ENCODE data around the gene KMT2B.
A peak's percentile ranks its signal among the peaks of the same experiment; 100 is the strongest.

The KMT2B gene, protein sequence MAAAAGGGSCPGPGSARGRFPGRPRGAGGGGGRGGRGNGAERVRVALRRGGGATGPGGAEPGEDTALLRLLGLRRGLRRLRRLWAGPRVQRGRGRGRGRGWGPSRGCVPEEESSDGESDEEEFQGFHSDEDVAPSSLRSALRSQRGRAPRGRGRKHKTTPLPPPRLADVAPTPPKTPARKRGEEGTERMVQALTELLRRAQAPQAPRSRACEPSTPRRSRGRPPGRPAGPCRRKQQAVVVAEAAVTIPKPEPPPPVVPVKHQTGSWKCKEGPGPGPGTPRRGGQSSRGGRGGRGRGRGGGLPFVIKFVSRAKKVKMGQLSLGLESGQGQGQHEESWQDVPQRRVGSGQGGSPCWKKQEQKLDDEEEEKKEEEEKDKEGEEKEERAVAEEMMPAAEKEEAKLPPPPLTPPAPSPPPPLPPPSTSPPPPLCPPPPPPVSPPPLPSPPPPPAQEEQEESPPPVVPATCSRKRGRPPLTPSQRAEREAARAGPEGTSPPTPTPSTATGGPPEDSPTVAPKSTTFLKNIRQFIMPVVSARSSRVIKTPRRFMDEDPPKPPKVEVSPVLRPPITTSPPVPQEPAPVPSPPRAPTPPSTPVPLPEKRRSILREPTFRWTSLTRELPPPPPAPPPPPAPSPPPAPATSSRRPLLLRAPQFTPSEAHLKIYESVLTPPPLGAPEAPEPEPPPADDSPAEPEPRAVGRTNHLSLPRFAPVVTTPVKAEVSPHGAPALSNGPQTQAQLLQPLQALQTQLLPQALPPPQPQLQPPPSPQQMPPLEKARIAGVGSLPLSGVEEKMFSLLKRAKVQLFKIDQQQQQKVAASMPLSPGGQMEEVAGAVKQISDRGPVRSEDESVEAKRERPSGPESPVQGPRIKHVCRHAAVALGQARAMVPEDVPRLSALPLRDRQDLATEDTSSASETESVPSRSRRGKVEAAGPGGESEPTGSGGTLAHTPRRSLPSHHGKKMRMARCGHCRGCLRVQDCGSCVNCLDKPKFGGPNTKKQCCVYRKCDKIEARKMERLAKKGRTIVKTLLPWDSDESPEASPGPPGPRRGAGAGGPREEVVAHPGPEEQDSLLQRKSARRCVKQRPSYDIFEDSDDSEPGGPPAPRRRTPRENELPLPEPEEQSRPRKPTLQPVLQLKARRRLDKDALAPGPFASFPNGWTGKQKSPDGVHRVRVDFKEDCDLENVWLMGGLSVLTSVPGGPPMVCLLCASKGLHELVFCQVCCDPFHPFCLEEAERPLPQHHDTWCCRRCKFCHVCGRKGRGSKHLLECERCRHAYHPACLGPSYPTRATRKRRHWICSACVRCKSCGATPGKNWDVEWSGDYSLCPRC (N-terminal part only)

DNA sequence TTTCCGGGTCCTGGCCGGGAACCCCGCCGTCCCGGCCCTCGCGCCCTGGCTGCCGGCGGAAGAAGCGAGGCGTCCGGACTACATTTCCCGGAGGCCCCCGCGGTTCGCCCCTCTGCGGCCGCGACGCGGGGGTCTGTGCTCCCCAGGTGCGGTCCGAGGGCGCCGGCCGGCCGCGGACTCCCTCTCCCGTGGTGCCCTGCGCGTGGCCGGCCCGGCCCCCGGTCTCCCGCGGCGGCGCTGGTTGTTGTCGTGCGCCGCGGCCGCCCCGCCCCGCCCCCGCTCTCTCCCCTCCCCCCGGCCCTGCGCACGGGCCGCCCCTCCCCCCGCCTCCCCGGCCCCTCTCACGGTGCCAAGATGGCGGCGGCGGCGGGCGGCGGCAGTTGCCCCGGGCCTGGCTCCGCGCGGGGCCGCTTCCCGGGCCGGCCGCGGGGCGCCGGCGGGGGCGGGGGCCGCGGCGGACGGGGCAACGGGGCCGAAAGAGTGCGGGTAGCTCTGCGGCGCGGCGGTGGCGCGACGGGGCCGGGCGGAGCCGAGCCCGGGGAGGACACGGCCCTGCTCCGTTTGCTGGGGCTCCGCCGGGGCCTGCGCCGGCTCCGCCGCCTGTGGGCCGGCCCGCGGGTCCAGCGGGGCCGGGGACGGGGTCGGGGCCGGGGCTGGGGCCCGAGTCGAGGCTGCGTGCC, at the start of gene KMT2B:
TSS of gene KMT2B (plus strand) at position 339 of the 680 bp plus-strand sequence. CDS start at position 355, 16 bp downstream.
- Histone ChIP-seq H3K4me3 (replicated peaks; ENCODE audit: low read depth, low read length) (peak within 1 kb of the TSS; percentile 91), H3K27me3 (replicated peaks; ENCODE audit: control insufficient read depth, insufficient read depth, low read length) (no peaks in the 10 kb centered on the region), H3K36me3 (ENCODE audit: control insufficient read depth, insufficient read depth, low read length) (peaks cover 24% of the 10 kb centered on the region)
- TF ChIP-seq, protein P1, sequence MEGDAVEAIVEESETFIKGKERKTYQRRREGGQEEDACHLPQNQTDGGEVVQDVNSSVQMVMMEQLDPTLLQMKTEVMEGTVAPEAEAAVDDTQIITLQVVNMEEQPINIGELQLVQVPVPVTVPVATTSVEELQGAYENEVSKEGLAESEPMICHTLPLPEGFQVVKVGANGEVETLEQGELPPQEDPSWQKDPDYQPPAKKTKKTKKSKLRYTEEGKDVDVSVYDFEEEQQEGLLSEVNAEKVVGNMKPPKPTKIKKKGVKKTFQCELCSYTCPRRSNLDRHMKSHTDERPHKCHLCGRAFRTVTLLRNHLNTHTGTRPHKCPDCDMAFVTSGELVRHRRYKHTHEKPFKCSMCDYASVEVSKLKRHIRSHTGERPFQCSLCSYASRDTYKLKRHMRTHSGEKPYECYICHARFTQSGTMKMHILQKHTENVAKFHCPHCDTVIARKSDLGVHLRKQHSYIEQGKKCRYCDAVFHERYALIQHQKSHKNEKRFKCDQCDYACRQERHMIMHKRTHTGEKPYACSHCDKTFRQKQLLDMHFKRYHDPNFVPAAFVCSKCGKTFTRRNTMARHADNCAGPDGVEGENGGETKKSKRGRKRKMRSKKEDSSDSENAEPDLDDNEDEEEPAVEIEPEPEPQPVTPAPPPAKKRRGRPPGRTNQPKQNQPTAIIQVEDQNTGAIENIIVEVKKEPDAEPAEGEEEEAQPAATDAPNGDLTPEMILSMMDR (IDR thresholded peaks at IDR 0.05; ENCODE audit: insufficient read depth, low read length, poor library complexity, severe bottlenecking): no peak
- peak; percentile 98 for DNase-seq (ENCODE audit: extremely low read depth, insufficient read length)

DNA sequence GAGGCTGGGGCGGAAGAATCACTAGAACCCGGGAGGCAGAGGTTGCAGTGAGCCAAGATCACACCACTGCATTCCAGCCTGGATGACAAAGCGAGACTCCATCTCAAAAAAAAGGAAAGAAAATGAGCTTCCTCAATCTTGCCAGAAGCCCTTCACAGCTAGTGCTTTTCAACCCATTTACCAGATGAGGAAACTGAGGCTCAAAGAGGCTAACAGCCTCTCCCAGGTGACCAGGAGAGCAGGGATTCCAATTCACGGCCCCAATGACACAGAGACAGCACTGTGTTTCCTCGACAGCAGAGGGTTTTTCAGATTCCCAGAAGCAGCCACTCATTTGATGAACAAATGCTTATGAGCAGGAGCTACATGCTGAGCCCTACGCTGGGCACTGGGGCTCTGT, 48.2 kb upstream of the KMT2B start:
- no peak for DNase-seq (ENCODE audit: extremely low read depth, insufficient read length)
- Histone ChIP-seq H3K36me3 (ENCODE audit: control insufficient read depth, insufficient read depth, low read length) (no peaks in the 10 kb centered on the region; the same call in 1 of the 2 replicates), H3K27me3 (replicated peaks; ENCODE audit: control insufficient read depth, insufficient read depth, low read length) (peaks cover 2% of the 10 kb centered on the region), H3K4me3 (replicated peaks; ENCODE audit: low read depth, low read length) (no peak overlapping the region)
- TF ChIP-seq, protein P1 (IDR thresholded peaks at IDR 0.05; ENCODE audit: insufficient read depth, low read length, poor library complexity, severe bottlenecking): no peak

DNA sequence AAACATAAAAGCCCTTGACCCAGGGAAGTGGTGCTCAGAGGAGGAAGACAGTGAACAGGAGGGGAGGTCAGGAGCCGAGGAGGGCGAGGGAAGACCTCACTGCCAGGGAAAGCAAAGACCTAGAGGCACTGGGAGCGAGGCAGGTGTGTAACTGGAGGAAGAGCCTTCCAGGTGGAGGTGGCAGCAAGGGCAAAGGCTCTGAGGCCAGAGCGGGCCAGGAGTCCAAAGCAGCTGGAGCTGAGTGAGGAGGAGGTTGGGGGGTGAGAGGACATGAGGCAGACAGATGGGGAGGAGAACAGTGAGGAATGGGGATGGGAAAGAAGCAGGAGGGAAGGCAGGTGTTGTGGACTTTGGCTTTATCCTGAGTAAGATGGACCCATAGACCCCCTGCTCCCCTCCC, 47.8 kb upstream of the KMT2B start:
- TF ChIP-seq, protein P1 (IDR thresholded peaks at IDR 0.05; ENCODE audit: insufficient read depth, low read length, poor library complexity, severe bottlenecking): no peak
- no peak overlapping the region for H3K4me3 ChIP-seq (replicated peaks; ENCODE audit: low read depth, low read length)
- H3K36me3 ChIP-seq (ENCODE audit: control insufficient read depth, insufficient read depth, low read length): no peaks in the 10 kb centered on the region
- peaks cover 2% of the 10 kb centered on the region for H3K27me3 ChIP-seq (replicated peaks; ENCODE audit: control insufficient read depth, insufficient read depth, low read length)
- no peak for DNase-seq (ENCODE audit: extremely low read depth, insufficient read length)

DNA sequence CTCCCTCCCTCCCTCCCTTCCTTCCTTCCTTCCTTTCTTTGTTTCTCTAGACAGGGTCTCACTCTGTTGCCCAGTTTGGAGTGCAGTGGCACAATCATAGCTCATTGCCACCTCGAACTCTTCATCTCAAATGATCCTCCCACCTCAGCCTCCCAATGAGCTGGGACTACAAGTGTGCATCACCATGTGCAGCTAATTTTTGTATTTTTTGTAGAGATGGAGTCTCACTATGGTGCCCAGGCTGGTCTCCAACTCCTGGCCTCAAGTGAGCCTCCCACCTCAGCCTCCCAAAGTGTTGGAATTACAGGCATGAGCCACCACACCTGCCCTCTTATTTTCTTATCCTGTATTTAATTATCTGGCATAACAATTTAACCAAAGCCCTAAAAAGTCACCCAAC, 47.1 kb upstream of the KMT2B start:
- TF ChIP-seq, protein P1 (IDR thresholded peaks at IDR 0.05; ENCODE audit: insufficient read depth, low read length, poor library complexity, severe bottlenecking): no peak
- DNase-seq (ENCODE audit: extremely low read depth, insufficient read length): no peak
- Histone ChIP-seq H3K36me3 (ENCODE audit: control insufficient read depth, insufficient read depth, low read length) (no peaks in the 10 kb centered on the region), H3K4me3 (replicated peaks; ENCODE audit: low read depth, low read length) (no peak overlapping the region), H3K27me3 (replicated peaks; ENCODE audit: control insufficient read depth, insufficient read depth, low read length) (peaks cover 2% of the 10 kb centered on the region)

DNA sequence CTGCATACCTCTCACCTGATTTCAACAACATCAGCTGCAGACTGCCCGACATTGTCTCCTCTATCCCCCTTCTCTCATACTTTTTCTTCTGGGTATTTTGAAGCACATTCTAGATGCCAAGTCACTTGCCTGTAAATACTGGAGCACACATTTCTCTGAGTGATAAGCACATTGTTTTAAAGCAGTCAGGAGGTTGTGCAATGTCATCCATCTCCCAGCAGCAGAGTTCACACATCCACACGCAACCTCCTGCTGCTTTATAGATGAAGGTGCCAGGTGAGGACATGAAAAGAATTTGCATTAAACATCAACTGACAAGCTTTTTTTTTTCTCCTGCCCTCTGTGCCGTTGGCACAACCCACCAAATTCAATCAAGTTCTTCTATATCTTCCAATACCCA, 46.0 kb upstream of the KMT2B start:
- H3K36me3 ChIP-seq (ENCODE audit: control insufficient read depth, insufficient read depth, low read length): no peaks in the 10 kb centered on the region
- H3K27me3 ChIP-seq (replicated peaks; ENCODE audit: control insufficient read depth, insufficient read depth, low read length): peaks cover 2% of the 10 kb centered on the region
- no peak overlapping the region for H3K4me3 ChIP-seq (replicated peaks; ENCODE audit: low read depth, low read length)
- no peak for DNase-seq (ENCODE audit: extremely low read depth, insufficient read length)
- TF ChIP-seq, protein P1 (IDR thresholded peaks at IDR 0.05; ENCODE audit: insufficient read depth, low read length, poor library complexity, severe bottlenecking): no peak
